SK-N-SH (cell line): ENCODE data around the gene KIDINS220. TPM values are rescaled to one million over a fixed set of nuclear protein-coding genes. Genes with fewer than 3 reads are reported as not detected.

ENCODE experiments used
- CTCF ChIA-PET: fragments of 300-600, 350-600 bp; formaldehyde crosslinking; extraction: SDS; loops from one replicate; lab custom pipeline; 2021; lab: Yijun Ruan, JAX
- POLR2A ChIA-PET: fragments of 350-600 bp; sonication (Branson Sonifier 250); formaldehyde crosslinking; extraction: SDS; loops from one replicate; lab custom pipeline; 2020; ENCODE audit warnings: antibody characterized with exemption, inconsistent platforms; lab: Yijun Ruan, JAX
- DNase-seq: peaks from one replicate; pipeline ENCODE4 v3.0.0; 2012
- H2AFZ ChIP-seq: fragments of 200-600 bp; sonication (generic); 2 replicates; pipeline ENCODE4 v1.8.1; 2016; ENCODE audit warnings: antibody characterized with exemption, mild to moderate bottlenecking, low read depth
- H3F3A ChIP-seq: fragments of 200-600 bp; sonication (generic); replicated peaks from 2 replicates; pipeline ENCODE3; 2016; ENCODE audit warnings: antibody characterized with exemption, mild to moderate bottlenecking; ENCODE audit not compliant: insufficient read depth
- H3K27ac ChIP-seq, 2 experiments: fragments of 200-500 bp in 1 of 2; fragments of 200-600 bp in 1 of 2; sonication (Bioruptor generic) in 1 of 2; sonication (generic), shearing (Covaris generic) in 1 of 2; 2 replicates each; pipeline versions ENCODE4 v1.5.1 to v1.6.1; 2014 to 2016; ENCODE audit warnings: low read depth in 2 of 2, inconsistent platforms in 1 of 2, low read length in 1 of 2, mild to moderate bottlenecking in 1 of 2, mixed read lengths in 1 of 2
- H3K27me3 ChIP-seq: fragments of 200-600 bp; sonication (generic), shearing (Covaris generic); 2 replicates; pipeline ENCODE4 v1.6.1; 2016; ENCODE audit warnings: mixed run types; ENCODE audit not compliant: insufficient read depth
- H3K36me3 ChIP-seq, 2 experiments: fragments of 200-500 bp in 1 of 2; fragments of 200-600 bp in 1 of 2; sonication (Bioruptor generic) in 1 of 2; sonication (generic) in 1 of 2; replicated peaks in 1 of 2; 2 replicates each; pipeline versions ENCODE3 to v1.5.1; 2014 to 2016; ENCODE audit warnings: low read length in 1 of 2, mild to moderate bottlenecking in 1 of 2; ENCODE audit not compliant: insufficient read depth in 2 of 2, control insufficient read depth in 1 of 2
- H3K4me1 ChIP-seq, 2 experiments: fragments of 200-500 bp in 1 of 2; fragments of 200-600 bp in 1 of 2; sonication (Bioruptor generic) in 1 of 2; sonication (generic), shearing (Covaris generic) in 1 of 2; 2 replicates each; pipeline versions ENCODE4 v1.5.1 to v1.6.1; 2014 to 2016; ENCODE audit warnings: low read depth in 1 of 2, low read length in 1 of 2, mixed run types in 1 of 2; ENCODE audit not compliant: insufficient read depth in 2 of 2, control insufficient read depth in 1 of 2
- H3K4me2 ChIP-seq: fragments of 200-600 bp; sonication (generic), shearing (Covaris generic); 2 replicates; pipeline ENCODE4 v1.6.1; 2017; ENCODE audit warnings: mixed run types
- H3K4me3 ChIP-seq, 2 experiments: fragments of 200-500 bp in 1 of 2; fragments of 200-600 bp in 1 of 2; sonication (Bioruptor generic) in 1 of 2; sonication (generic), shearing (Covaris generic) in 1 of 2; 2 replicates each; pipeline versions ENCODE4 v1.5.1 to v1.8.1; 2014 to 2016; ENCODE audit warnings: low read depth in 2 of 2, inconsistent platforms in 1 of 2, low read length in 1 of 2, mild to moderate bottlenecking in 1 of 2, mixed read lengths in 1 of 2, moderate library complexity in 1 of 2
- H3K79me2 ChIP-seq: fragments of 200-600 bp; sonication (generic); 2 replicates; pipeline ENCODE4 v1.8.1; 2017; ENCODE audit warnings: mild to moderate bottlenecking; ENCODE audit not compliant: insufficient read depth
- H3K9ac ChIP-seq: fragments of 200-600 bp; sonication (generic); 2 replicates; pipeline ENCODE4 v1.6.1; 2017; ENCODE audit warnings: mixed run types
- H3K9me2 ChIP-seq: fragments of 200-600 bp; sonication (generic); 2 replicates; pipeline ENCODE4 v1.6.1; 2017; ENCODE audit warnings: mixed run types
- H3K9me3 ChIP-seq: fragments of 200-600 bp; sonication (generic); 2 replicates; pipeline ENCODE4 v1.6.1; 2017; ENCODE audit warnings: mixed run types, mild to moderate bottlenecking, moderate library complexity
- H4K20me1 ChIP-seq: fragments of 200-600 bp; sonication (generic); 2 replicates; pipeline ENCODE4 v1.6.1; 2017; ENCODE audit warnings: mild to moderate bottlenecking, mixed run types; ENCODE audit not compliant: insufficient read depth
- EP300 ChIP-seq, 2 experiments: IDR thresholded peaks; 2 replicates each; pipeline versions ENCODE4 v1.4.0 to v1.6.1; 2012; ENCODE audit warnings: borderline replicate concordance in 1 of 2, low read depth in 1 of 2, low read length in 1 of 2
- EZH2phosphoT487 ChIP-seq: fragments of 200-600 bp; sonication (generic); IDR thresholded peaks from 2 replicates; pipeline ENCODE4 v1.6.1; 2017; ENCODE audit warnings: low read depth, mixed run types, mild to moderate bottlenecking, antibody characterized with exemption, moderate library complexity, borderline replicate concordance
- FOSL2 ChIP-seq: IDR thresholded peaks from 2 replicates; pipeline ENCODE4 v1.4.0; 2012; ENCODE audit warnings: low read depth, mild to moderate bottlenecking, moderate library complexity, borderline replicate concordance
- FOXJ3 ChIP-seq: sonication (generic); formaldehyde crosslinking; IDR thresholded peaks from 2 replicates; pipeline ENCODE4 v1.5.1; 2020; ENCODE audit warnings: mild to moderate bottlenecking, missing genetic modification reagents
- FOXM1 ChIP-seq: IDR thresholded peaks from 2 replicates; pipeline ENCODE4 v1.4.0; 2012; ENCODE audit warnings: low read depth, mild to moderate bottlenecking
- GABPA ChIP-seq: IDR thresholded peaks from 2 replicates; pipeline ENCODE4 v1.4.0; 2012; ENCODE audit warnings: low read depth, mild to moderate bottlenecking
- JUND ChIP-seq: IDR thresholded peaks from 2 replicates; pipeline ENCODE4 v1.4.0; 2012
- MAX ChIP-seq: IDR thresholded peaks from 2 replicates; pipeline ENCODE4 v1.4.0; 2012; ENCODE audit warnings: low read depth
- MXI1 ChIP-seq: IDR thresholded peaks from 2 replicates; pipeline ENCODE4 v1.6.1; 2012; ENCODE audit warnings: mild to moderate bottlenecking, low read depth, low read length, improper control_type of control experiment
- NFIC ChIP-seq: IDR thresholded peaks from 2 replicates; pipeline ENCODE4 v1.4.0; 2012; ENCODE audit warnings: borderline replicate concordance
- NRF1 ChIP-seq: IDR thresholded peaks from 2 replicates; pipeline ENCODE4 v1.6.1; 2012; ENCODE audit warnings: low read depth, mild to moderate bottlenecking, low read length
- POLR2AphosphoS5 ChIP-seq: IDR thresholded peaks from 2 replicates; pipeline ENCODE4 v1.6.1; 2012; ENCODE audit warnings: low read depth, low read length
- RCOR1 ChIP-seq: fragments of 150-350 bp; IDR thresholded peaks from 2 replicates; pipeline ENCODE4 v1.6.1; 2017; ENCODE audit warnings: antibody characterized with exemption, low read length
- REST ChIP-seq: IDR thresholded peaks from 2 replicates; pipeline ENCODE4 v1.6.1; 2012; ENCODE audit warnings: mild to moderate bottlenecking, low read depth, low read length, moderate library complexity
- RFX5 ChIP-seq: IDR thresholded peaks from 2 replicates; pipeline ENCODE4 v1.6.1; 2012; ENCODE audit warnings: mild to moderate bottlenecking, improper control_type of control experiment, low read length
- SIN3A ChIP-seq: IDR thresholded peaks from 2 replicates; pipeline ENCODE4 v1.6.1; 2012; ENCODE audit warnings: low read depth, mild to moderate bottlenecking, low read length, moderate library complexity, borderline replicate concordance
- SMC3 ChIP-seq: IDR thresholded peaks from 2 replicates; pipeline ENCODE4 v1.6.1; 2012; ENCODE audit warnings: low read depth, low read length, improper control_type of control experiment
- TAF1 ChIP-seq: IDR thresholded peaks from 2 replicates; pipeline ENCODE4 v1.6.1; 2012; ENCODE audit warnings: low read depth, mild to moderate bottlenecking, low read length, moderate library complexity, borderline replicate concordance
- USF2 ChIP-seq: fragments of 150-350 bp; IDR thresholded peaks from 2 replicates; pipeline ENCODE4 v1.6.1; 2017; ENCODE audit warnings: antibody characterized with exemption, low read length, low read depth, borderline replicate concordance
- YY1 ChIP-seq: IDR thresholded peaks from 2 replicates; pipeline ENCODE4 v1.4.0; 2012; ENCODE audit warnings: low read depth, mild to moderate bottlenecking
- WGBS: methylation state at CpG from one replicate; pipeline ENCODE4 v1.1.6; 2017; ENCODE audit warnings: low lambda C conversion rate; 5-methylcytosine and 5-hydroxymethylcytosine counted together
- polyA plus RNA-seq, 3 experiments: library from polyadenylated mRNA; depleted of rRNA; stranded (reverse); fragments of >200 nt; gene quantifications; 2 replicates each; pipeline ENCODE4 v1.2.3, GENCODE V29; 2012

The KIDINS220 gene
- polyA plus RNA-seq, 1 of the 3 experiments (the other 2 are of a cell fraction), result 18.2 TPM

GRCh38 chr2:8847400-8847799 lies 10.0 kb upstream of the KIDINS220 start:
- Histone ChIP-seq H3K4me3 (no peak overlapping the region), H3K4me1 (no peaks in the 10 kb centered on the region; a peak in 1 of 4 replicates), H3K79me2 (no peaks in the 10 kb centered on the region), H3K4me2 (no peak overlapping the region), H3K9ac (no peak overlapping the region), H3F3A (no peaks in the 10 kb centered on the region), H3K9me3 (no peaks in the 10 kb centered on the region), H3K36me3 (no peaks in the 10 kb centered on the region), H3K27me3 (no peaks in the 10 kb centered on the region), H3K27ac (no peak overlapping the region), H4K20me1 (no peaks in the 10 kb centered on the region), H2AFZ (no peak overlapping the region), H3K9me2 (no peaks in the 10 kb centered on the region)
- ChIA-PET POLR2A (no interaction called here), CTCF (interaction anchor here (1.3 kb wide), 1 partner anchor 18 kb away, joined by 3 read pairs; no protein-coding TSS in a partner anchor)
- TF ChIP-seq REST (no peak), EZH2phosphoT487 (no peak), POLR2AphosphoS5 (no peak), FOSL2 (no peak), JUND (no peak), MXI1 (no peak), TAF1 (no peak), USF2 (no peak), NRF1 (no peak), GABPA (no peak), FOXM1 (no peak)
- WGBS, result 88% methylated on average over 6 of the region's 6 CpGs
- no peak for DNase-seq

DNA sequence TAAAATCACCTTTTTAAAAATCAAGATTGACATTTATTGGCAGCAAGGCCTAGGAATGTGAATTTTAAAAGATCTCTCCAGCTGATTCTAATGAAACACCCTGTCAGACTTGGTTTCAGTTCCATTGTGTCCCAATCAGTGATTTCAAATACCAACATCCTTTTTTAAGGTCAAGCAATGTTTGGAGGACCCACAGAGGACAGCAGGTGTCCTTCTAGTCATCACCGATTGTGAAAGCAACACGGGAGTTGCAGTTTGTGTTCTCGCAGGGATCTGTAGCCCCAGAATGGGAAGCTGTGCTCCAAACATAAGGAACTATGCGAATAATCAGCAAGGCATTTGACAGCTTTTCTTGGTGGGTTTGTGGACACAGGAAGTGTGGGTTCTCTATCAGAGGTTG lies 4.5 kb upstream of the KIDINS220 start:
- peaks cover 0 to 2% of the 10 kb centered on the region in 2 experiments; a peak in 1 of 4 replicates for H3K4me1 ChIP-seq
- H3K79me2 ChIP-seq, result peaks cover 4% of the 10 kb centered on the region; the same call in 1 of the 2 replicates
- no peaks in the 10 kb centered on the region for H3K9me2 ChIP-seq
- no peaks in the 10 kb centered on the region for H3K9me3 ChIP-seq
- H3K36me3 ChIP-seq, result no peaks in the 10 kb centered on the region
- no peak overlapping the region for H3K4me3 ChIP-seq
- H4K20me1 ChIP-seq, result no peaks in the 10 kb centered on the region
- H3K27ac ChIP-seq, result no peak overlapping the region
- CTCF ChIA-PET, result no interaction called here
- no peaks in the 10 kb centered on the region for H3F3A ChIP-seq
- POLR2A ChIA-PET, result no interaction called here
- no peak overlapping the region for H3K9ac ChIP-seq
- DNase-seq, result no peak
- H3K27me3 ChIP-seq, result no peaks in the 10 kb centered on the region
- no peak for TF ChIP-seq FOXM1
- no peak for TF ChIP-seq NFIC
- no peak for TF ChIP-seq RCOR1
- TF ChIP-seq MXI1, result no peak
- no peak for TF ChIP-seq MAX
- TF ChIP-seq SIN3A, result no peak
- no peak for TF ChIP-seq EP300 (IDR thresholded peaks at IDR 0.05; ENCODE audit: borderline replicate concordance in 1 of 2, low read depth in 1 of 2, low read length in 1 of 2)
- no peak for TF ChIP-seq YY1
- TF ChIP-seq FOXJ3, result no peak
- TF ChIP-seq SMC3, result no peak
- TF ChIP-seq RFX5, result no peak
- no peak for TF ChIP-seq GABPA
- WGBS, result 90% methylated on average over 4 of the region's 4 CpGs
- H3K4me2 ChIP-seq, result no peak overlapping the region
- no peak overlapping the region for H2AFZ ChIP-seq
